ENCODE measurements around the gene DIDO1. TPM values are rescaled to one million over a fixed set of nuclear protein-coding genes. Genes with fewer than 3 reads are reported as not detected.

DIDO1 gene
- total RNA-seq, 2 experiments from 2014 or later, result 48.1 to 49.6 TPM

DNA sequence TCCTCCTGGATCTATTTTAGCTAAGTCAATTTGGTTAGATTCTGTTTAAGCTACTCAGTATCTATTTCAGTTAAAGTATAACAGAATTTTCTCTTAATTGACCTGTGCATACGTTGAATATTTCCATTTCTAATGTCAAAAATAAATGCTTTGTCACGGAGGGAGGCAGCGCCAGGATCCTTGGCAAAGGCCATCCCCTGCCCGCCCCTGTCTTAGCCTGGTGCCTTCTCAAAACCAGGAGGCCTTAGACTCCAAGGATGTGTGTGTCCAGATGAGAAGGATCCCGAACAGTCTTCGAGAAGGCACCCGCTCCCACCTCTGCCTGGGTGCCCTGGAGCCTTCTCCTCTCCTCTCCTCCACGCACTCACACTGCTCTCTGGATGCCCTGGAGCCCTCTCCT is 87.0 kb downstream of the DIDO1 start:
- ChIA-PET POLR2A (no interaction called here), CTCF (no interaction called here)

DNA sequence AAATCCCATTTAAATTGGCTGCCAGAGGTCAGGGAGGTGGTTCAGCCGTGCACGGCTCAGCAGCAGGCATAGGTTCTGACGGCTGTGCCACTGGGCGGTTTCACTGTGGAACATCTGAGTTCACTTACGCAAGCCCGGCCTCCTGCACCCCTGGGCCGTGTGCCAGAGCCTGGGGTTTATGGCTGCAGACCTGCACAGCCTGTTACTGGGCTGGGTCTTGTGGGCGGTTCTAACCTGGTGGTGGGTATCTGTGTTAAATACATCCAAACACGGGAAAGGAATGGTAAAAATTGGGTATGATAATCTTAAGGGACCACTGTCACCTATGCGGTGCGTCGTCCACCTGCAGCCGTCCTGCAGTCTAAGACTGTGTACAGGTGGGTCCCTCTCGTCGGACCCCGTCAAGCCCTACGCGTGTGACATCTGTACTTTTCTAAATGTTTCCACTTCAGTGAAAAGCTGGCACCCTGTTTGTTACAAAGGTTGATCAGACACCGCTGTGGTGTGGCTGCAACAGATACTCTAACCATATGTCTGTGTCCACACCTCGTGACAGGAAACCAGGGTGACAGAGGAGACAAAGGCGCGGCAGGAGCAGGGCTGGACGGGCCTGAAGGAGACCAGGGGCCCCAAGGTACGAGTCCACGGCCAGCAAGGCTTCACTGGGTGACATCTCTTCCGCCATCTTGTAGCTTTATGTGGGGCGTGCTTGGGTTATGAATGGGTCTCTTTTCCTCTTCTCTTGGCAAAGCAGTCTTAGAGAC is 88.0 kb downstream of the DIDO1 start:
- CTCF ChIA-PET, result no interaction called here
- POLR2A ChIA-PET, result no interaction called here

DNA sequence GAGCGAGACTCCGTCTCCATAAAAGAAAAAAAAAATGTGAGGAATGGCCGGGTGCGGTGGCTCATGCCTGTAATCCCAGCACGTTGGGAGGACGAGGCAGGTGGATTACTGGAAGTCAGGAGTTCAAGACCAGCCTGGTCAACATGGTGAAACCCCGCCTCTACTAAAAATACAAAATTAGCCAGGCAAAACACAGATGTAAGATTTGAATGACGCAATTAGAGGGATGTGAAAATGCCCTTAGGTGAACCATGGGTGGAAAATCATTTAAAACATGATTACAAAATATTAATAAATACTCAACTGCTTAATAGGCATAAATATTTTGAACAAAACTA is 88.5 kb downstream of the DIDO1 start:
- ChIA-PET POLR2A (no interaction called here), CTCF (no interaction called here)

DNA sequence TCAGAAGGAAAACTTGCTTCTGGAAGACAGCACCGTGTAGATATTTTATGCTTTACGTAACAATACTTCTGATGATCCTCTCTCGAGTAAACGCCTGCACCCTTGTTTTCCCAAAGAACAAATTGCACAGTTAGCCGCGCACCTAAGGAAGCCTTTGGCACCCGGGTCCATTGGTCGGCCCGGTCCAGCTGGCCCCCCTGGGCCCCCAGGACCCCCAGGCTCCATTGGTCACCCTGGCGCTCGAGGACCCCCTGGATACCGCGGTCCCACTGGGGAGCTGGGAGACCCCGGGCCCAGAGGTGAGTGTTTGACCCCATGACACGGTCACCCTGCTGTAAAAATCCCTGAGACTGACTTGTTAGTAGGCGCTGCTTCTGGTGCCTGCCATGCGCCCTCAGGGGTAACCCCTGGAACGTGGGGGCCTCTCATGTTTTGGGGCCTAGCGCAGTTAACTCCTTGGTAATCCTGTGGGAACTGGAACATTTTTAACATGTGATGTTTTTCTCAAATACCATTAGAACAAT is 89.3 kb downstream of the DIDO1 start:
- CTCF ChIA-PET, result no interaction called here
- POLR2A ChIA-PET, result no interaction called here

DNA sequence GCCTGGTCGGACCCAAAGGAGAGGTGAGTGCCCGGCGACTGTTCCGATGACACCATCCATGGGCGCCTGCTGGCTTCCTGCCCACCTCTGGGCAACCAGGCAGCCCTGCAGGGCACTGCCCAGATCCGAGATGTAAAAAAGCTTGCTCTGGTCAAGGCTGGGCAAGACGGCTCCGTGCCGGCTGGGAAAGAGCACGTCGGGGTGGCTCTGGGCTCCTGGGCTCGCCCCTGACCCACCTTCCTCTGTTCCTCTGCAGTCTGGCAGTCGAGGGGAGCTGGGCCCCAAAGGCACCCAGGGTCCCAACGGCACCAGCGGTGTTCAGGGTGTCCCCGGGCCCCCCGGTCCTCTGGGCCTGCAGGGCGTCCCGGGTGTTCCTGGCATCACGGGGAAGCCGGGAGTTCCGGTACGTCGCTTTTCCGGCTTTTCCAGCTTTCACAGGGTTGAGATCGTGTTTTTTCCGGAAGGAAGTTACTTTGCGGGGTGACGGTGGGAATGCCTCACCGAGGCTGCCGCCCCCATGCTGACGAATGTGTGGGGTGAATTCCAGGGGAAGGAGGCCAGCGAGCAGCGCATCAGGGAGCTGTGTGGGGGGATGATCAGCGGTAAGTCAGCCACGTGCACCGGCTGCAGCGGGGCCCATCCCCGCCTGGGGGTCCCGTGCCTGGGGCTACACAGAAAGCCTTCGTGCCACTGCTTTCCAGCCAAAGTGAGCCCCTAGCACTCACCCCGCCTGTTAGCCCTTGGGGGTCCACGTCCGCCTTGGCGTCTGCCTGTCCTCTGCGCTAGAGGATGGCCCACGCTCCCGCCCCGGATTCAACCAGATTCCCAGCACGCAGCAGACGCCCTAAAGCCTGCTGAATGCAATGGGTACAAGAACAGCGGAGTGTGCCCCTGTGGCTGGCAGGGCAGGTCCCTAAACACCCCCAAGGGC is 90.1 kb downstream of the DIDO1 start:
- ChIA-PET POLR2A (no interaction called here), CTCF (no interaction called here)

DNA sequence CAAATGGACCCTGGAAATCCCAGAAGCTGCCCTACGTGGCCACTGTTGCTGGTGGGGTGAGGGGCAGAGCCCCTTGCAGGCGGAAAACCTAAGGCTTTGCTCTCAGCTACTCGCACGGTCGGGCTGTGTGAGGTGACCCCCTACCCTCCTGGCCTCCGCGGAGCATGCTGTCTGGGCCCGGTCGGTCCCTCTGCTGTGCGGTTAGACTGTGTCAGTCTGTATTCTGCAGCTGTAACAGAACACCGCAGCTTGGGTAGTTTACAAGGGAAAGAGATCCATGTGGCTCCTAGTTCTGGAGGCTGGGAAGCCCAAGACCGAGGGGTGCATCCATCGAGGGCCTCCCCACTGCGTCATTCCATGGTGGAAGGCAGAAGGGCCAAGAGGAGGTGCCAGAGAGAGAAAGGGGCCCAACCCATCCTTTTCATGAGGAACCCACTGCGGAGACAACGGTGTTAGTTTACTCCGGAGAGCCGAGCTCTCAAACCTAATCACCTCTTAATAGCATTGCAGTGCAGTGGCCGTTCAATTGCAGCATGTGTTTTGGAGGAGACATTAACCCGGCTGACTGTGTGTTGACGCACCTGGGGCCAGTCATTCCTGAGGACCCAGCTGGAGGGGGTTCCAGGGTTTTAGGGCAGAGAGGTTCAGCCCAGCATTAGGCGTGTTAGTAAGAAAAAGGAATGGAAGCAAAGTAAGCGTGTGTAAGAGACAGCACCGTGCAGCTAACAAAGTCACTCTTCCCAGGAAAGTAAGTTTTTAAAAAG is 91.2 kb downstream of the DIDO1 start:
- ChIA-PET CTCF (interaction anchor here (0.7 kb wide), 1 partner anchor 244 kb away, joined by 3 read pairs; no protein-coding TSS in a partner anchor), POLR2A (no interaction called here)

DNA sequence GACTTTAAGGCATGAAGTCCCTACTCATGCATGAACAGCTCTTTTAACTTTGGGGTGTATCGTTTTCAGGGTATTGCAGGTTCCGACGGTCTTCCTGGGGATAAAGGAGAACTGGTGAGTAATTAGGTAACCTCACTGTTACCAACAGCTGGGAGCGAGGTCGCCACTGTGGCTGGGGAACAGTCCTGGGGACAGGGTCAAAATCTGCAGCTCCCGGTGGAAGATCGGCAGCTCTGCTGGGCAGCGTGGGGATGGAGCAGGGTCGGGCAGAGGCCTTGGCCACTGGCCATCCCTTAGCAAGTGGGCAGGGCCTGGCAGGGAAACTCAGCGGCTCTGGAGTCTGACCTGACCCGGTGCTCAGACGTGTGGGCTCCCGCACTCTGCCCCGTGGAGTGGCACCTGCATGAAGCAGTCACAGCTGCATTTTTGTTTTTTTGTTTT is 93.3 kb downstream of the DIDO1 start:
- POLR2A ChIA-PET, result no interaction called here

DNA sequence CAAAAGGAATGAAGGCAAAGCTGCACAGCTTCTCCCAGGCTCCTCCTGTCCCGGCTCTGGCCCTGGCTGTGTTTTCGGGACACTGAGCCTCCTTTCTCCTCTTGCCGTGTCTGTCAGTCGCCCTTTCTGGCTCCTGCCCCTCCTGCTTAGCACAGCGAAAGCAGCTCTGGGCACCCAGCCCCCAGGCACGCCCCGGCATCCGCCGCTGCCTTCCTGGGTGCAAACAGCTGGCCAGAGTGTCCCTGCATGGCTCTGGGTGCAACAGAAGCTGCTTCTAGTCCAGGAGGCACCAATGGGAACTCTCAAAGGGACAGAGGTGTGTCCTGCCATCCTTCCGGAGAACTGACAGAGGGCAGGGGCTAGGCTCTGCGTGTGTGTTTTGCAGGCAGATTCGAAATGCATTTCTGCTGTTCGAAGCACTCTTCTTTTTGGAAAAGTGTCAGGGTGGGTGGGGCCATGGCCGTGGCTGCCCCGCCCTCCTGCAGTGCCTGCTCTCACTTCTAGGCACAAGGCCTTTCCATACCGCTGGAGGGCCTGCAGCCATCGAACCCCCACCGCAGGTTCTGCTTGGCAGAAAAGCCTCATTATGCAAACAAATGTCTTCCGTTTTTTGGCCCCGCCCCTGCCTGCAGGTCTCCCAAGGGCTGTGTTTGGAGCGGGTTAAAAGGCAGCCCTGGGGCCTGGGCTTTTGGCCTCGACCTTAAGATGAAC is 93.9 kb downstream of the DIDO1 start:
- ChIA-PET POLR2A (no interaction called here), CTCF (interaction anchor here (1.3 kb wide), 1 partner anchor 25 kb away, joined by 3 read pairs; no protein-coding TSS in a partner anchor)

More for the DNA sequence above, 93.3 kb downstream of the DIDO1 start:
- CTCF ChIA-PET, result no interaction called here

DNA sequence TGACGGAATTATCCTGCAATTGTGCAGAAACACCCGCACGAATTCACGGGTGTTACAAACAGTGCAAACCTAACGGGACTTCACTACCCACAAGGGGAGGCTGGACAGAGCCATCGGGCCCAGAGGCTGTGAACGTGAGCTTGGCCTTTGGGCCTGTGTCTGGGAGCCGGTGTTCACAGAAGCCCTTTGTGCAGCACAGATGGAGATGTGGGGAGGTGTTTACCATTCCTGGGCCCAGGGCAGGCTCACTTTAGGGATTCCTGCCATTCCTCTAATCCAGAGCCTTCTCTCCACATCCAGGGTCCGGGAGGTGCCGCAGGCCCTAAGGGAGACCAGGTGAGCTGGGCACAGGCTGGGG is 94.5 kb downstream of the DIDO1 start:
- CTCF ChIA-PET, result interaction anchor here (1.3 kb wide), 1 partner anchor 24 kb away, joined by 3 read pairs; no protein-coding TSS in a partner anchor
- POLR2A ChIA-PET, result no interaction called here

DNA sequence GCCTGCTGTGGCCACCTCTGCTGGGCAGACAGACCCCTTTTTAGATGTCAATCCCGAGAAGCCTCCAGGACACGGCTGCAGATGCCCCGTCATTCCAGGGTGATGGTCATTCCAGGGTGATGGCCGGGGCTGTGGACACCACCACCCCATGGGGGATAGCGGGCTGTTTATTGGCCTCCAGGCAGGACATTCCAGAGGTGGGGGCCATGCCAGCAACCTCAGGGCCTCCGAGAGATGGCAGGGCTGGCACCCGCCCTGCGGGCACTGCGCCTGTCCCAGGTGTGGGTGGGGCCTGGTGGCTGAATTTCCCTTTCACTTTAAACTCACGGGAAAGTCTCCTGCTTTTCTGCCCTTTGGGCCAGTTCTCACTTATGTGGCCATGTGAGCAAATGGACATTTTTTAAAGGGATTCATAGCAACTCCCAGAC is 94.9 kb downstream of the DIDO1 start:
- CTCF ChIA-PET, result interaction anchor here (1.3 kb wide), 1 partner anchor 24 kb away, joined by 3 read pairs; no protein-coding TSS in a partner anchor
- POLR2A ChIA-PET, result no interaction called here

DNA sequence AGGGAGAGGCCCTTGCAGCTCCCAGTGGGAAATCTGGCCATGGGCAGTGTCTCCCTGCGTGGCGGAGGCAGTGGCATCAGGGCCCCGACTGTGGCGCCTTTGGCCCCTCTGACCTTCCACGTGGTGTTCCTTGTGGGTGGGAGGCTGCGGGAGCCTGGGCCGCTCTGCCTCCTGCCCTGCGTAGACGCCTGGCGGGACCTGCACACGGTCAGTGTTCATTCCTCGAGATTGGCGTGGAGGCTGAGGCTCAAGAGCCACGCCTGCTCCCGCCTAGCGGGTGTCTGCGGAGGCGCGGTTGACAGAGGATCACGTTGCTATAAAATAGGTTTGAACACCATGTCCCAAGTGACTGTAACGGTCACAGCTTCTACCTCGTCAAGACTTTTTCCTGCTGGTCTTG is 95.5 kb downstream of the DIDO1 start:
- CTCF ChIA-PET, result interaction anchor here (1.3 kb wide), 1 partner anchor 23 kb away, joined by 3 read pairs; no protein-coding TSS in a partner anchor
- POLR2A ChIA-PET, result no interaction called here

DNA sequence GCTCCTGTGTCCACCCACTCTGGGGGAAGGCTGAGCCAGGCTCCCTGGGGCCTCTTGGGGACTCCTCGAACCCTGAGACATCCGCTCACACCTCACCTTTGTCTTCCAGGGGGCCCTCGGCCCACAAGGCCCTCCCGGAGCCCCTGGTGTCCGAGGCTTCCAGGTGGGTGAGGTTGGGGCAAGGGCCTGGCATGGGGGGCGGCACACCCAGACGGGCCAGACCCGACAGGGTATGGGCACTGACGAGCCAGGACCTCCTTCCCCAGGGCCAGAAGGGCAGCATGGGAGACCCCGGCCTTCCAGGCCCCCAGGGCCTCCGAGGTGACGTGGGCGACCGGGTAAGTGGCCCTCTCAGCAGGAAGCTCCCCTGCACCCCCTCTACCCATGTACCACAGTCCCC is 96.1 kb downstream of the DIDO1 start:
- ChIA-PET CTCF (no interaction called here), POLR2A (no interaction called here)

DNA sequence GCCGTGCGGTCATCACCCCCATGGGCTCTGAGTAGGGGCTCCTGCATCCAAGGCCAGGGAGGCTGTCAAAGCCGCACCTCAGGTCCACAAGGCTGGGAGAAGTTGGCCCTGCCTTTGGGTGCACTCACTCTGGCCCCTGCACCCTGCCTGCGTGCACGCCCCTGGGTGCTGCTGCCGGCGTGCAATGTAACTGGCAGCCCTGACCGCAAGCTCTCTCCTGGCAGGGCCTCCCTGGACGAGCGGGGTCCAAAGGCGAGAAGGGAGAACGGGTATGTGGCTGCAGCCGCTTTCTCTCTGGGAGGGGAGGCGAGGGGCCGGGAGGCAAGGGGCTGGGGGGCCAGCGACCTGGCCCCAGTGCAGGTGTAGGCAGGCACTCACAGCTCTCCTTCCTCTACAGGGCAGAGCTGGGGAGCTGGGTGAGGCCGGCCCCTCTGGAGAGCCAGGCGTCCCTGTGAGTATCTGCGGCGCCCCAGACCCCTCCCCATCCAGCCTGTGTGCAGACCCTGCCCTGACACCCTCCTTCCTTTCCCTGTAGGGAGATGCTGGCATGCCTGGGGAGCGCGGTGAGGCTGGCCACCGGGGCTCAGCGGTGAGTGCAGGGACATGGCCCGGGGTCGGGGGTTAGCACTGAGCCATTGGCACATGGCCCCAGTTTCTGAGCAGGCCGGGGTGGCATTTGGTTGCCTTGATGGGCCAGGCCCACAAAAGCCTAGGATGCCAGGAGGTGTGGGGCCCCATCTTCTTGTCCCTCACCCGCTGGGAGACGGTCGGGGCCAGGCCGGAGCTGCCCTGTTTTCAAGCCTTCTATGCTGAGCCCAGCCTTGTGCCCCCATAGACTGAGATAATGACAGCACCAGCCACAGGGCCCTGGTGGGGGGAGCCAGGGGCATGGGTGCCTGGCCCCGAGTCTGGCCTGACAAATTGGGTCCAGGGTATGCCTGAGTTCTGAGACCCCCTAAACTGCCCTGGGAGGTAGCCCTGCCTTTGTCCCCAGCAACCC is 96.8 kb downstream of the DIDO1 start:
- POLR2A ChIA-PET, result no interaction called here
- CTCF ChIA-PET, result no interaction called here

DNA sequence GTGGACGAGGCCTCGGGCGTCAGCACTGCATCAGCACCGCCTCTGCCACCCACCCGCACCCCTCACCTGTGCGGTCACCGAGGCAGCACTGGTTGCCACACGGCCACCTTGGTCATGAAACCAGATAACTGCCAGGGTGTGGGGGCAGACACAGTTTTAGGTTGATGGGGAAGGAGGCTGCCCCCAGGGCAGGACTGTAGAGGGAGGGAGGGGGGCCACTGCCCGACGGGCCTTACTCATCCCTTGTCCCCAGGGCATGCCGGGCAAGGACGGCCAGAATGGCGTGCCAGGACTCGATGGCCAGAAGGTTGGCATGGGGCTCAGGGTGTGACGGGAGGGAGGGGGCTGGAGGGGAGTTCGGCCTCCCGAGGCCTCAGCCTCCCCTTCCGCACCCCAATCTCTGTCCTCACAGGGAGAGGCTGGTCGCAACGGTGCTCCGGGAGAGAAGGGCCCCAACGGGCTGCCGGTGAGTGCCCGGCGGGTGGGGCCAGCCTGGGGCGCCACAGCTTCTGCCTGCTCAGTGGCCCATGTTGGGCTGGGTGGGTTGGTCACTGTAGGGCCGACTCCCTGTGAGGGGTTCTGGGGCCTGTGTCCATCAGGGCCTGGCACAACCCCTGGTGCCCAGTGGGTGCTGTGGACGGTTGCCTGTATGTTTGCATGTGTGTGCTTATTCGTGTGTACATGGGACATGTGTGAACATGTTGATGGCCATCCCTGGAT is 97.6 kb downstream of the DIDO1 start:
- ChIA-PET POLR2A (no interaction called here), CTCF (no interaction called here)

DNA sequence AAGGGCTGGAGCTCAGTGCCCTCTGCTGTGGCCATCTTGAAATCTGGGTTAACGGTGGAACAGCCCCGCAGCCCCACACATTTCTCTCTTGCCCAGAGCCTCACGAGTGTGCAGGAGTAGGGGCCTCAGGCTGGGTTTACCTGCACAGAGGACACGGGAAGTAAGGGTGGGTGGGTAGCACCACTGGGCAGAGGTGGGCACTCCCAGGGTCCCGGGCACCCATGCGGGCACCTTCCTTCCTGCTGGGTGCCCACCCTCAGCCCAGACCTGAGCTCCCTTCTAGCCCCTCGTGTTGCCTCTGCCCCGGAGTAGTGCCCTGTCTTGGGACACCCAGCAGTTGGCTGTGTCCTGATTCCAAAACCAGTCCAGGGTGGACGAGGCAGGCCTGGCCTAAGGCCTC is 98.3 kb downstream of the DIDO1 start:
- ChIA-PET POLR2A (no interaction called here), CTCF (no interaction called here)
